Superior temporal gyrus (tissue), 1 donor: ENCODE data around the gene GPC1.
"Not testable (repeated sequence)": the region's sequence is repeated elsewhere in the genome, so short reads cannot be mapped to it uniquely, and the experiment has no call there.

Experiments used
- DNase-seq: peaks from one replicate; pipeline ENCODE4 v3.0.0-alpha.2; 2016; ENCODE audit errors: extremely low spot score

Gene GPC1

DNA sequence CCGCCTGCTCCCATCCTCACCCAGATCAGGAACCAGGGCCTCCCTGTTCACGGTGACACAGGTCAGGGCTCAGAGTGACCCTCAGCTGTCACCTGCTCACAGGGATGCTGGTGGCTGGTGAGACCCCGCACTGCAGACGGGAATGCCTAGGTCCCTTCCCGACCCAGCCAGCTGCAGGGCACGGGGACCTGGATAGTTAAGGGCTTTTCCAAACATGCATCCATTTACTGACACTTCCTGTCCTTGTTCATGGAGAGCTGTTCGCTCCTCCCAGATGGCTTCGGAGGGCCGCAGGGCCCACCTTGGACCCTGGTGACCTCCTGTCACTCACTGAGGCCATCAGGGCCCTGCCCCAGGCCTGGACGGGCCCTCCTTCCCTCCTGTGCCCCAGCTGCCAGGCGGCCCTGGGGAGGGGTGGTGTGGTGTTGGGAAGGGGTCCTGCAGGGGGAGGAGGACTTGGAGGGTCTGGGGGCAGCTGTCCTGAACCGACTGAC is 31.7 kb downstream of the GPC1 start:
- DNase-seq: no peak

DNA sequence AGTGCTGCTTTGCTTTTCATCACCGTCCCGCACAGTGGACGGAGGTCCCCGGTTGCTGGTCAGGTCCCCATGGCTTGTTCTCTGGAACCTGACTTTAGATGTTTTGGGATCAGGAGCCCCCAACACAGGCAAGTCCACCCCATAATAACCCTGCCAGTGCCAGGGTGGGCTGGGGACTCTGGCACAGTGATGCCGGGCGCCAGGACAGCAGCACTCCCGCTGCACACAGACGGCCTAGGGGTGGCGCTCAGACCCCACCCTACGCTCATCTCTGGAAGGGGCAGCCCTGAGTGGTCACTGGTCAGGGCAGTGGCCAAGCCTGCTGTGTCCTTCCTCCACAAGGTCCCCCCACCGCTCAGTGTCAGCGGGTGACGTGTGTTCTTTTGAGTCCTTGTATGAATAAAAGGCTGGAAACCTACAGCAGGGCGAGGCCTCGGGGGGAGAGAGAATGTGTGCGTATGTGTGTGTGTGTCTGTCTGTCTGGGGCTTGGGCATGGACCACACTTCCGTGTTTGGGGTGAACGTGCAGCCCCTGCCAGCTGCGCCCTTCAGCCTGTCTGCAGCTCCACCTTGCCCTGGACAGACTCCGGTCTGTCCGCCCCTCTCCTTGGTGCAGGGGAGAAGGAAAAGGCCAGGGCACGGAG is 32.3 kb downstream of the GPC1 start:
- no peak for DNase-seq

DNA sequence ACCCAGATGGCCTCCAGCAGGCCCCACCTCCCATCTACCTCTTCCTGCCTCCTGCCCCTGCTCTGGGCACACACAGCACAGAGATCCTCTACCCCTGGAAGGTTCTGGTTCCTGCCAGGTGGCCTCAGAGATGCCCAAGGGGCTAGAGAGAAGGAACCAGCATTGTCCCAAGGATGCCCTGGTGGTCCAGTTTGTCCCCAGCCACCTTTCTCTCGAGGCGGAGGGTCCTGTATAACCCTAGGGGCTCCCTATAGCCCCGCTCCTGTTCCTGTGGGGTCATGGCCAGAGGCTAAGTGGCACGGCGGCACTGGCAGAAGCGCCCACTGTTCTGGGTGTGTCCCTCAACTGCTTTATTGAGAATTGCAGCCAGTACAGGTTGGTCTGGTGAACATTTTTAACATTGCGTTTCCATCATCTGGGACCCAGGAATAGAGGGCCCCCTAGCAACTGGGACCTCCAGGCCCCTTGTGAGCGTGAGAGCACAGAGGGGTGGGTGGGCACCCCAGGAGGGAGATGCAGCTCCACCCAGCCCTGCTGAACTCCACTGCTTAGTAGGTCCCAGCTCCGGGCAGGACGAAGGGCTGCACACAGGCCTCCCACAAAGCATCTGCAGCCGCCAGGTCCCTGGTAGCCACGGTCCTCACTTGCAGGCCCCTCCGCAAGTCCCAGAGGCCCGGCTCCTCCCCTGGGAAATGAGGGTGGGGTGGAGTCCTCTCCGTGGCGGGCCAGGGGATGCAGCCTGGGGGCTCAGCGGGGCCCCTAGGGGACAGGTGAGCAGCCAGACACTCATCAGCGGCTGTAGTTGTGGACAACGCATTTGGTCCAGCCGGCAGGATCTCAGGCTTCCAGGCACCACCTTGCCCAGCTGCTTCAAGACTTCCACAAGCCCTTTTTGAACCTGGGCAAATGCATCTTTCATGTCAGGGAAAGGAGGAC is 33.1 kb downstream of the GPC1 start:
- DNase-seq: no peak

DNA sequence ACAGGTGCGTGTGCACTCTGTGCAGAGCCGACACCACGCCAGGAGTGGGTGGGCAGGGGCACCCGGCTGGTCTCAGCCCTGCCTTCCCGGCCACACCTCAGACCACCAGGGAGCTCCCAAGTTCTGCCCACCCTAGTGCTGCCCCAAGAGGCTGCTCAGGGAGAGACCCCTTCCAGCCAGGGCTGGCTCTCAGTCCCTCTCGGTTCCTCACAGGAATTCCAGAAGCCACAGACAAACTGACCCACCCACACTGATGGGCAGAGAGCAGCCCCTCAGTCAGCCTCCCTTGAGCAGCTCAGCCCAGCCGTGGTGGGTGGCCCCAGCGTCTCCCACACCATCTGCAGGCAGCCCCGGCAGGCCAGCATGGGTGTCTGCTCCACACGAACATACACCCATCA is 33.8 kb downstream of the GPC1 start:
- DNase-seq: no peak

GRCh38 chr2:240469740-240470139 is 34.3 kb downstream of the GPC1 start:
- DNase-seq: no peak

- DNase-seq: no peak
These were observed 36.8 kb downstream of the GPC1 start for GRCh38 chr2:240472078-240472790.

- DNase-seq: no peak
These were observed 37.7 kb downstream of the GPC1 start for GRCh38 chr2:240473211-240473610.

DNA sequence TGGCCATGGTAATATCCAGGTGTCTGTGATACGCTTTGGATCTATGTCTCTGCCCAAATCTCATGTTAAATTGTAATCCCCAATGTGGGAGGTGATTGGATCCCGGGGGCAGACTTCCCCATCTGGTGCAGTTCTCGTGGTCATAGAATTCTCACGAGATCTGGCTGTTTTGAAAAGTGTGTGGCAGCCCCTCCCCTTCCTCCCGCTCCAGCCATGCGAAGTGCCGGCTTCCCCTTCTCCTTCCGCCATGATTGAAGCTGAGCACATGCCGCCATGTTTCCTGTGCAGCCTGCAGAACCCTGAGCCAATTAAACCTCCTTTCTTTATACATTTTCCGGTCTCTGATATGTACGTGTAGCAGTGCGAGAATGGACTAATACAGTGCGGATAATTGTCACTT is 42.5 kb downstream of the GPC1 start:
- DNase-seq: no peak

GRCh38 chr2:240478346-240479110 is 43.1 kb downstream of the GPC1 start:
- no peak for DNase-seq

- no peak for DNase-seq
These were observed 43.6 kb downstream of the GPC1 start for GRCh38 chr2:240479111-240479501.

DNA sequence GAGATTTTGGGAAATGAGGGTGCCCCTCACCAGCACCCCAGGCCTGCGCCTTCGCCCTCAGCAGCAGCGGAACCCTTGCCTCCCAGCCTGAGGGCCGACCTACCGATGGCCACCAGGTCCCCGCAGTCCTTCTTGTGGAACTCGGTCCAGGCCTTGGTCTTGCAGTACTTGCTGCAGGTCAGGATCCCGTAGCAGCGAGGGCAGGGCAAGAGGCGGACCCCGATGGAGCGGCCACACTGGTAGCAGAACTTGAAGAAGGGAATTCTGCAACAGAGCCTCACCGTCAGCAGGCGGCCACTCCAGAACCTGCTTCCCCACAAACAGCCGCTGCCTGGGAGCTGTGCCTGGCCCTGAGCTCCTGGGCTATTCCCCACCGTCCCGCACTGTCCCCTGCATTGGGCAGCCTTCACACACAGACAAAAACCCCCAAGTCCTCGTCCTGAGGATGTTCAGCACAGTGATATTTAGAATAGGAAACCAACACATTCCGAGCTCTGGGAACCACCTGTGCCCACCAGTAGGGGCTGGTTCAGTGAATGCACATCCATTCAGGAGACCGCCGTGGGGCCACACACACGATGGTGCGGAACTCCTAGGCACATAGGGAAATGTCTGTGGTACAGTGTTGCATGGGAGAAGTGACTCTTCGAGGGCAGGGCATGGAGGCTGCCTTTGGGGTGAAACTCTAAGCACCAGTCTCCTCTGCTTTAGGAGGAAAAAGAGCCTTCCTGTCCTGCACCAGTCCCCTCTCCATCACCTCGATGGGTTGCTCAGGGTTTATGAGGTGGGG is 45.6 kb downstream of the GPC1 start:
- no peak for DNase-seq

DNA sequence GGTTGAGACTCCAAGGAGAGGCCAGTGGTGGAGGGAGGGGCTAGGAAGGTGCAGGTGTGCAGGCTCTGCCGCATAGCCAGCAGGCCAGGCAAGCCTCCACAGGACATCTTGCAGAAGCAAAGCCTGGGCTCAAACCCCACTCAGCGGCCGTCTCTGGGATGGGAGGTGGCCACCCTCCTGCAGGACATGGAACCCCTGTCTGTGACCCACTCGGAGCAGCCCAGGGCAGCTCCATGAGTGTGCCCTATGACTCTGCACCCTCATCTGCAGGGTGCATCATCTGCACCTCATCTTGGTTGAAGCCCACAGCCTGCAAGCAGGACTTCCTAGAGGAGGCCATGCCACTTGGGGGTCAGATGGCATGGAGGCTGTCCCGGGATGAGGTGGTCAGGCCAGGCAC is 46.3 kb downstream of the GPC1 start:
- no peak for DNase-seq

DNA sequence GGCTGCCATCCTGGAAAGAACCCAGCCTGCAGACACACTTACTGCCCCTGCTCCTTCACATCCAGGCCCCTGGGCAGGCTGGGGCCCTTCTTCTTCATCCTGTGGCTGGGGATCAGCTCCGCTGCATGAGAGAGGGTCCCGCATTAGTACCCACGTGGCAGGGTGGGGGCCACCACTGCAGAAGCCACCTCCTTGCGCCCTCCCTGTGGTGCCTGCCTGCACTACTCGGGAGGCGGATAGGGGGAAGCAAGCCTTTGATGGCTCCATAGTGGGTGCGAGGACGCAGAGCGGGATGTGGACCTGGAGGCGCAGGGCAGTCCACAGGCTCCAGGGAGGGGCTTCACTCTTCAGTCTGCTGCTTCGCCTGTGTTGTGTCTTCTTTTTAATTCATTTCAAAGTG is 46.7 kb downstream of the GPC1 start:
- DNase-seq: no peak

GRCh38 chr2:240491483-240491882 is 56.0 kb downstream of the GPC1 start:
- no peak for DNase-seq

- DNase-seq: no peak
These were observed 58.8 kb downstream of the GPC1 start for GRCh38 chr2:240494194-240494793.

- not testable (repeated sequence) for DNase-seq
These were observed 59.5 kb downstream of the GPC1 start for GRCh38 chr2:240494942-240495341.

DNA sequence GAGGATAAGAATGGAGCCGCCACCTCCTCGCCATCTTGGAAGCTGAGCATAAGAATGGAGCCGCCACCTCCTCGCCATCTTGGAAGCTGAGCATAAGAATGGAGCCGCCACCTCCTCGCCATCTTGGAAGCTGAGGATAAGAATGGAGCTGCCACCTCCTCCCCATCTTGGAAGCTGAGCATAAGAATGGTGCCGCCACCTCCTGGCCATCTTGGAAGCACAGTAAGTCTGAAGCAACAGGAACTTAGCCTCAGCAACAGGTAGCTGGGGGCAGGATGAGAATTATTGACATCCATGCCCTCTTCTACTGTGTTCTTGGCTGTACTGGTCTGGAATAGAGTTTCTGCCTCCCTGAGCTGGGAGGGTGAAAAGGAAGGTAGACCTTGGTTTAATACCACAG is 61.6 kb downstream of the GPC1 start:
- not testable (repeated sequence) for DNase-seq

- DNase-seq: no peak
These were observed 62.9 kb downstream of the GPC1 start for GRCh38 chr2:240498171-240498957.

- no peak for DNase-seq
These were observed 63.4 kb downstream of the GPC1 start for GRCh38 chr2:240498958-240499260.
